Activated naive CD4-positive, alpha-beta T cell treated with anti-CD3 and anti-CD28 coated beads, Interleukin-2, amount 50 U/mL, for 72 hours (primary cell): Measurements from ENCODE around the gene HK1. TPM values are rescaled to one million over a fixed set of nuclear protein-coding genes. Genes with fewer than 3 reads are reported as not detected.
"Not testable (repeated sequence)": the region's sequence is repeated elsewhere in the genome, so short reads cannot be mapped to it uniquely, and the experiment has no call there.

Source experiments
- ATAC-seq, 2 donors: fragments of 150-1000 bp; cut with Tn5 transposase; 2 replicates each; pipeline ENCODE4 v1.10.0; 2021; ENCODE audit warnings: mild to moderate bottlenecking in 2 of 2, moderate library complexity in 2 of 2
- DNase-seq, 2 donors: peaks; one replicate each; pipeline ENCODE4 v3.0.0; 2021 to 2022; ENCODE audit warnings: low spot score in 2 of 2
- H3K27ac Mint-ChIP-seq, 2 donors: one replicate each; pipeline ENCODE4 v1.8.0; 2022; ENCODE audit warnings: mild to moderate bottlenecking in 2 of 2, mixed read lengths in 2 of 2
- H3K36me3 Mint-ChIP-seq, 2 donors: one replicate each; pipeline ENCODE4 v1.8.0; 2022; ENCODE audit warnings: mixed read lengths in 2 of 2
- H3K9me3 Mint-ChIP-seq, 2 donors: one replicate each; pipeline ENCODE4 v1.8.0; 2022; ENCODE audit warnings: mixed read lengths in 2 of 2
- total RNA-seq, 2 donors: library from RNA; stranded (reverse); gene quantifications; one replicate each; pipeline ENCODE4 v1.2.3, GENCODE V29; 2022

Gene HK1
- total RNA-seq, 2 donors from 2014 or later = 157 to 235 TPM

GRCh38 chr10:69445041-69445440, 166.7 kb downstream of the HK1 start:
- DNase-seq (no peak), ATAC-seq (no peak)
- no peaks in the 10 kb centered on the region for H3K36me3 Mint-ChIP-seq
- H3K27ac Mint-ChIP-seq = no peak overlapping the region
- no peaks in the 10 kb centered on the region for H3K9me3 Mint-ChIP-seq

- no peaks in the 10 kb centered on the region for H3K9me3 Mint-ChIP-seq
- no peak overlapping the region for H3K27ac Mint-ChIP-seq
- no peak for DNase-seq
Measured at GRCh38 chr10:69446229-69446628, 167.9 kb downstream of the HK1 start.

DNA sequence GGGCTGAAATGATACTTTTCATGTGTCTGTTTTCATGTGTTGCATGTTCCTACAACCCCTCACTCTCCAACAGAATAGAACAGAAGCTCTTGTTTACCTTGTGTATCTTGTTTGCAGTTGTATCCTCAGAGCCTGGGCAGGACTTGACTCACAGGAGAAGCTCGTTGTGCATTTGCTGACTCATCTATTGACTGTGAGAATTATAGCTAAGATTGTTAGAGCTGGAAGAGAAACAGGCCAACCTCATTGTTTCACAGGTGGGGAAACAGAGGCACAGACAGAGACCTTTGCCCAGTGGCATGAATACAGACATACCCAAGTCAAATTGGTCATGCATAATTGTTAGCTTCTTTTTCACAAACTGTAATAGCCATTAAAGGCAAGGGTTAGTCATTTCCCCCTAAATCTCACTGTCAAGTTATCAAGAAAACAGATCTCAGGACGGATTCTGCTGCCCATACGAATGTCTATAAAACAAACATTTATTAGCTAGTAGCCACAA, 168.4 kb downstream of the HK1 start:
- Mint-ChIP-seq H3K27ac (no peak overlapping the region), H3K9me3 (no peaks in the 10 kb centered on the region), H3K36me3 (no peaks in the 10 kb centered on the region)
- ATAC-seq (no peak), DNase-seq (no peak)

More at GRCh38 chr10:69446229-69446628, 167.9 kb downstream of the HK1 start:
- H3K36me3 Mint-ChIP-seq = no peaks in the 10 kb centered on the region
- ATAC-seq = no peak

DNA sequence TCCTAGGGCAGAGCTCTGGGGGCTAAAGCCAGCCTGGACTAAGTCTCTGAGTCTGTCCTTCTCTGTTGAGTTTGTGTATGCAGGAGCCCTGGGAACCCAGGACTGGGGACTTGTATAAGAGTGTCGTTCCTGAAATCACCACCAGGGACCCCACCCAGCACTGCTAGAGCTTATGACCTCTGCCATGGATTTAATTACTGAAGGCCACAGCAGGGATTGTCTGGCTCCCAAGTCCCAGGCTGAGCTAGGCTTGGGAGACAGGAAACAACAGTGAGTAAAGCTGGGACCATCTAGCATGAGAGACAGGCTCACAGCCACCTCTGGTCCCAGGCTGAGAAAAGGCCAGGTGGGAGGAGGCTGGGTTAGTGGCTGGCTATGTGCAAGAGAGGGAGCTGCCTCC, 171.5 kb downstream of the HK1 start:
- Mint-ChIP-seq H3K36me3 (no peaks in the 10 kb centered on the region), H3K27ac (peak overlapping the region in 1 of 2 donors; percentile 9), H3K9me3 (no peaks in the 10 kb centered on the region)
- peak in 1 of 2 donors; percentile 51 for DNase-seq
- peak; percentile 36 to 55 for ATAC-seq

- H3K27ac Mint-ChIP-seq, H3K9me3 Mint-ChIP-seq, DNase-seq, H3K36me3 Mint-ChIP-seq, ATAC-seq: not testable (repeated sequence)
Measured at GRCh38 chr10:69450395-69450794, 172.1 kb downstream of the HK1 start.

DNA sequence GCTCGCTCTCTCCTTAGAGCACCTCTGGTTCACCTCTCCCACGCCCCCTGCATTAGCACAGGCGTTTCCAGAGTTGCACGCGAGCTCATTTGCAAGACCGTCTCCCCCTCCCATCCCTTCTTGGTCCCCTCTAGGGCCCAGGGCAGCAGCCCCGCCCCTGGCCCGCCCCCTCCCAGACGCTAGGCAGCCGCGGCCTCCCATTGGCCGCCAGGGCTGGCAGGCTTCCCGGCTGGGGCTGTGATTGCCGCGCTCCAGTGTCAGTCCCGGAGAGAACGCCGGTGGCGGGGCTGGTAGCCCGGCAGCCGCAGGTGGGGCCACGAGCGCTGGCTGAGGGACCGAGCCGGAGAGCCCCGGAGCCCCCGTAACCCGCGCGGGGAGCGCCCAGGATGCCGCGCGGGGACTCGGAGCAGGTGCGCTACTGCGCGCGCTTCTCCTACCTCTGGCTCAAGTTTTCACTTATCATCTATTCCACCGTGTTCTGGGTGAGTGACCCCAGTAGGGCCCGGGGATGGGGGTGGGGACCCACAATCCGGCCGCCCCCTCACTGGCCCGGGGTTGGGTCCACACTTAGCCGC, 173.0 kb downstream of the HK1 start, which contains the start of gene TSPAN15:
TSS of gene TSPAN15 (plus strand) at position 257 of the 575 bp plus-strand sequence. CDS start at position 387, 130 bp downstream.
- H3K36me3 Mint-ChIP-seq = no peaks in the 10 kb centered on the region

More for the DNA sequence above, 173.0 kb downstream of the HK1 start, which contains the start of gene TSPAN15:
- Mint-ChIP-seq H3K27ac (no peak within 1 kb of the TSS), H3K9me3 (no peaks in the 10 kb centered on the region)
- DNase-seq (peak; percentile 80 to 84), ATAC-seq (peak; percentile 96 to 97)

Other genes with a start within 250 kb of the HK1 start
- gene SRGN, start 190.4 kb upstream of the HK1 start, total RNA-seq = 100 to 1,000 TPM; 150 to 490 TPM
- gene VPS26A, start 154.3 kb upstream of the HK1 start, total RNA-seq = 10 to 100 TPM; 33.5 to 66.0 TPM
- 10 to 100 TPM; 44.4 to 45.9 TPM for gene SUPV3L1, start 98.3 kb upstream of the HK1 start, total RNA-seq
- under 1 TPM; 0.41 to 0.46 TPM for gene HKDC1, start 58.2 kb upstream of the HK1 start, total RNA-seq
- gene TACR2, start 138.4 kb downstream of the HK1 start, total RNA-seq = under 1 TPM in 1 of 2 donors, not detected in 1; 0.16 TPM
- 1 to 10 TPM; 1.3 to 1.9 TPM for gene TSPAN15, start 173.0 kb downstream of the HK1 start, total RNA-seq